GM21390 (cell line): Measurements from ENCODE around the gene TEAD1.
A peak's percentile ranks its signal among the peaks of the same experiment; 100 is the strongest.

ENCODE experiments used
- ATAC-seq: cut with Tn5 transposase; IDR thresholded peaks from one replicate; pipeline ENCODE4 v1.9.1; 2021; ENCODE audit not compliant: unreplicated experiment

The TEAD1 gene

DNA sequence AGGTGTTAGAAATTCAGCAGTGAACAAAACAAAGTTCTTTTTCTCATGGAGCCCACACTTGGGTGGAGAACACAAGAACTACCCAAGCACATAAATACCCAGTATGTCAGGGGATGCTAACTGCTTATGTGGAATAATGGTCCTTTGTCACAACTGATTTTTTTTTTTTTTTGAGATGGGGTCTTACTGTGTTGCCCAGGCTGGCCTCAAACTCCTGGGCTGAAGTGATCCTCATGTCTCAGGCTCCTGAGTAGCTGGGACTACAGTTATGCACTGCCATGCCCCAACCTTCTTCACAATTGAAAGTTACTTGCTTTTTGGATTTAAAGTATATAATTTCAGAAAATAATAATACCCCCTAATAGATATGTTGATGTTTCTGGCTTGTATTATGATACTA, 212.3 kb downstream of the TEAD1 start:
- ATAC-seq, result no peak

- ATAC-seq, result peak; percentile 86
These were observed 214.4 kb downstream of the TEAD1 start for GRCh38 chr11:12888525-12889158.

- no peak for ATAC-seq
These were observed 215.0 kb downstream of the TEAD1 start for GRCh38 chr11:12889243-12889642.

DNA sequence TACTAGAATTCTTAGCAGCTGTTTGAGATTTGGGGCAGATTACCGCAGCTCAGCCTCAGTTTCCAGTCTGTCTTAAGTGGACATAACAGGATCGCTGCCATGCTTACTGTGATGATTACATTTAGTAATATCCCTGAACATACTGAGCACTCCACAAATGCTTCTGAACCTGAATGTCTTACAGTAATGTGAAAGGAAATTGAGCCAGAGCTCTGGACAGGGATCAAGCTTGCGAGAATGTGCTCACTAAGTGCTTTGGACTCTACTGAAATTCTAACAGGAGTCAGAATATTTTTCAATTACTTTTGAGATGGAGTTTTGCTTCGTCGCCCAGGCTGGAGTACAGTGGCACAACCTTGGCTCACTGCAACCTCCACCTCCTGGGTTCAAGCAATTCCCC, 216.3 kb downstream of the TEAD1 start:
- no peak for ATAC-seq

DNA sequence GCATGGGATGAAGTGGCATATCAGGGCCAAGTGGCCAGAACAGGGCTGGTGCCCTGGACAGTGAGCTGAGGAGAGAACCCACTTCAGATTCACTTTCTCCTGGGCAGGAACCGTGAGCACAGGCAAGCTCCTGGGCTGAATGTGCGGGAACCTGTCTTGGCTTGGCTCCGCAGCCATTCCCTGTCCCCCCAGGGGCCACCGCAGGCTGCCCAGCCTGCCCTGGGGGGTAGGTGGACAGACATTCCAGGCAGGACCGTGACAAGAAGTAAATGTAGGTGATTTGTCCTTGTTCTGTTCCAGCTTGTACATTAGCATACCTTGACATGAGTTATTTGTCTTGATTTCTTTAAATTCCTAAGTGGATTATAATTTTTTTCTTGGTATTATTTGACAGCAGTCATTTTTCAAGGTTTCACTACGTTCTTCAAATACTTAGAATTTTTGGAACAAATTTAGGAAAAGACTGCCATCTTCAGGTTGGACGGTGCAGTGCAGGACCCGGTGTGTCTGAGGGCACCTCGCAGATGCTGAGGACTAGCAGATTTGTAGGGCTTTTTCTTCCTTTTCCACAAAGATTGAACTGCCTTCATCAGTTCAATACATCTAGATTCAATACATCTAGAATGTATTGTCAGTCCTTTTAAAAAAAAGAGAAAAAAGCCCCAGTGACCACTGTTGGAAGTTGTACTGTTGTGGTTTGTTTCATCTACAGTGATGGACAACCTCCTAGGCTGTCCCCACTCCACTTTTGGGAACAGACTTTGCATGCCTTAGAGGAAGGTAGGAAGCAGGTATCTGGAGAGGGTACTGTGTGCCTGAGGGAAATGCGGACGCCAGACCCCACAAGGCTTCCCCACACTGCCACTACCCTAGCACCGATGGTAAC, 219.8 kb downstream of the TEAD1 start:
- ATAC-seq, result no peak

- no peak for ATAC-seq
These were observed 223.2 kb downstream of the TEAD1 start for GRCh38 chr11:12897390-12897789.

DNA sequence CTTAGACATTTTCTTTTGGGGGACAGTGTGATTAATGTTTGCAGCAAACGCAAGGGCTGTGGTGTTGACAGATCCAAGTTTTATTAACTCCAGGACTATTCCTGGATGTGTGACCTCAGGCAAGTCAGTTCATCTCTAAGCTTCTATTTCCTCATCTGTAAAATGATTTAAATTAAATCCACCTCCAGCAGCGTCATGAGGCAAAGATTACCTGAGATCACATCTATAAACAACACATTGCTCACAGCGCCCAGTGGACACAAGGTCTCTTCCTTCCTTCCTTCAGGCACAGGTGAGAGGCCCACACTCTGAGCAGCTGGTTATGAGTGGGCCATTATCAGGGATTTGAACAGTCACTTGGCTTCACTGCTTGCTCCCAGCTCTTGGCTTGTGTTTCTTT, 223.6 kb downstream of the TEAD1 start:
- ATAC-seq, result no peak

DNA sequence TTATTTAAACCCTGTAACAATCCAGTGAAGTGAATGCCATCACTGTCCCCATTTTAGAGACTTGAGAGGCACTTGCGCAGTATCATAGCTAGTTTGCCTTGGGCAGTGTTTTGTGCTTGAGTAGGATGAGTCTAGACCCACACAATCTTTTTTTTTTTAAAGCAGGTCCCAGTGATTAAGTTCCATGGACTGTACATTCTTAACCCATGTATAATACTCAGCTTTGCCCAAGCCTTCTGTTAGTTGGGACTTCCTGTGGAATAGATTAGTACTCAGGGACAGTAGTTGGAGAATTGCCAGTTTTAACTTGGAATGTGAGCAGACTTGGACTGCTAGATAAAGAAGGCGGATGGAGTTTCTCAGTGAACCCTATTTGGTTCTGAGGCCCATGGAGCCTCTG, 226.3 kb downstream of the TEAD1 start:
- ATAC-seq, result no peak

DNA sequence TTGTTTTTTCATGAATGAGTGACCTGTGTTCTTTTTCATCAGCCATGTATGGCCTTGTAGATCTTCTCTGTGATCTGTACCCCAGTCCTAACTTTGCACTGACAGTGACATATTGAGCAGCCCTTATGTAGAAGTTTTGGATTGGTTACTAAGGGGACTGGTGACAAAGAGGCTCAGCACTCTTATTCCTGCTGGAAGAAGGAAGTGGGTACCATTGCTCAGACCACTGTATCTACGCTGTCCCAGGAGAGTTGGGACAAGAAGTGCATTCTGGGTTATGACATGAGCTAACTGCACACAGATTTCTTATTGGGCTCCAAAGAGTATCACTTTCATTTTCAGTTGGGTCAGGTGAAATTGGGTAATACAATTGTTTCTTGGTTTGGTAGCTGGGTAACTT, 227.1 kb downstream of the TEAD1 start:
- ATAC-seq, result peak; percentile 51

- ATAC-seq, result no peak
These were observed 227.8 kb downstream of the TEAD1 start for GRCh38 chr11:12901874-12902481.

GRCh38 chr11:12902791-12903486, 228.7 kb downstream of the TEAD1 start:
- no peak for ATAC-seq

GRCh38 chr11:12905435-12905834, 231.2 kb downstream of the TEAD1 start:
- no peak for ATAC-seq

DNA sequence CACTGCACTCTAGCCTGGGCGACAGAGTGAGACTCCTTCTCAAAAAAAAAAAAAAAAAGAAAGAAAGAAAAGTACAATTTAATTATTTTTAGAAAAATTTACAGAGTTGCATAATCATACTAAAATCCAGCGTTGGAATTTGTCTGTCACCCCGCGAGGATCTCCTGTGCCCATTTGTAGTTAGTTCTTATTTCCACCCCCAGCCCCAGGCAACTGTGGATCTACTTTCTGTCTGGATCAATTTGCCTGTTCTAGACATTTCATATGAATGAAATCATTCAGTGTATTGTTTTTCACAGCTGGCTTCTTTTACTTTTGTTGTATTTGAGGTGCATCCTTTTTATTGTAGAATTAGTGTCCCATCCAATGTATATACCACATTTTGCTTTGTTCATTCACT, 232.3 kb downstream of the TEAD1 start:
- ATAC-seq, result no peak

DNA sequence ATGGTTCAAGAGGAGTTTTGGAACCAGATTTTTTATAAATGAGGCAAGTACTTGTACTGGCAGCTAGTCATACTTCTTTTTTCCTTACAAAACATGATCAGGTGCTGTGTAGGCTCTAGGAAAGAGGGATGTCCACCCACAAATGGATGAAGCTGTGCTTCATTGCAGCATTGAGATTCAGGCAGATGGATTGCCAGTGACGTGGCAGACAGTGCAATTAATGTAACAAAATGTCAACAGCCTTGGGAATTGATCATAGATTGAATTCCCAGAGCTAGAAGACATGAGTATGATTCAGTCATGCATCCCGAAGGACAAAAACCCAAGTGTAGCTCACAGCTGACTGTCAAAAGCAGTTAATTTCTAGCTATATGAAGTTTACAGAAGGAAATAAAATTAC, 235.7 kb downstream of the TEAD1 start:
- ATAC-seq, result no peak

DNA sequence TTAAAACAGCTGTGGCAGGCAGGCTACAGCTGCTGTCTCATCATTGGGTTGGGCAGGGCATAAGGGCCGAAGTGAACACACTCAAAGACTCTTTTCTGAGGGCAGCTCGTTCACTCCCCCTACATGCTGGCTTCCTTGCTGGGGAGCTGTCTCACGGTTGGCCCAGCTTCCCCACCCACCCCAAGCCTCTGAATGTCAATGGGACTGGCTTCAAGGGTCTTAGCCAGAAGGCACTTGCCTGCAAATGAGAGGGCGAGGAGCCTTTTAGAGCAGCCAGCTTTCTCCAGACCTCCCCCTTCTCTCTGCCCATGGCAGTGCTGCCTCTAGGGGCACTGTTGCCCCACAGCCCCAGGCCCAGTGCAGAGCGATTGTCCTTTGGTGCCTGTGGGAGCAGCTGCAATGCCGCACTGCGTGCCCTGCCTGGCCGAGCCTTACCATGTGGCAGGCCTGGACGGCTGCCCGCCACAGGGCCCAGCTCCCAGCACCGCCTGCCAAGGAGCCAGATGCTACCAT, 240.2 kb downstream of the TEAD1 start:
- peak; percentile 55 for ATAC-seq

GRCh38 chr11:12915093-12915492, 240.9 kb downstream of the TEAD1 start:
- no peak for ATAC-seq

DNA sequence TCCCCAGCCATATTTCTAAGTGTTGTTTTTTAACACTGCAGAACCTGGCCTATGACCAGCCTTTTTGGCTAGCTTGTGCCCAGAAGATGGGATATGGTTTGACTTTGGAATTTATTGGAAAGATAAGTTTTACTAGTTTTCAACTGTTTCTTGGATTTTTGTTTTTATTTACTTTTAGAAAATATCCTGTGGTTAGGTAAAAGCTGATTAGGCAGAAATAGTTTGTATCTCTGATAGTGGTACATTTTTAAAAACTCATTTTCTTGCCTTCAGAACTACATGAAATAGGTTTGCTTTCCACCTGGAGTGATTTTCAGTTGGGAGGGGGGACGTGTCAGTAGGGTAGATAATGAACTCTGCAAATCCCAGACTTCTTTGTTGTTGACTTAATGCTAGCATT, 243.6 kb downstream of the TEAD1 start:
- no peak for ATAC-seq

- no peak for ATAC-seq
These were observed 244.4 kb downstream of the TEAD1 start for GRCh38 chr11:12918667-12919066.

- ATAC-seq, result no peak
These were observed 248.2 kb downstream of the TEAD1 start for GRCh38 chr11:12922418-12922817.

GRCh38 chr11:12922980-12923507, 248.8 kb downstream of the TEAD1 start:
- no peak for ATAC-seq

DNA sequence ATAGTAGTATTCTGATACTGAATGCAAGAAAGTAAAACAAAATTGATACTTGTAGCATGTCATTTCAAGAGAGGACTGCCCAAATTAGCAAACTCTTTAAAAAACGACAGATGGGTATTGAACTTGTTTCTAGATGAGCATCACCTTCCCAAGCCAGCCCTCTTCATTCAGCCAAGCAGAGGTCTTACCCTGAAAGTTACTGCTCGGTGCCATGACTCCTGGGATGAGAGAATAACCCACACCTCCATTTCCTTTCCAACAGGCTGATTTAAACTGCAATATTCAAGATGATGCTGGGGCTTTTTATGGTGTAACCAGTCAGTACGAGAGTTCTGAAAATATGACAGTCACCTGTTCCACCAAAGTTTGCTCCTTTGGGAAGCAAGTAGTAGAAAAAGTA, 250.4 kb downstream of the TEAD1 start:
- no peak for ATAC-seq
